HL-60 (cell line): ENCODE measurements around the gene FADS6.

Experiments
- GABPA ChIP-seq: IDR thresholded peaks from 2 replicates; pipeline ENCODE4 v1.6.1; 2012; ENCODE audit warnings: low read depth
- POLR2AphosphoS5 ChIP-seq: IDR thresholded peaks from 2 replicates; pipeline ENCODE4 v1.6.1; 2012; ENCODE audit warnings: low read depth
- TF ChIP-seq, protein P1 (sequence below): IDR thresholded peaks from one replicate; pipeline ENCODE4 v1.5.1; 2011; ENCODE audit warnings: low read length, control low read depth, inconsistent platforms; ENCODE audit not compliant: insufficient read depth

DNA sequence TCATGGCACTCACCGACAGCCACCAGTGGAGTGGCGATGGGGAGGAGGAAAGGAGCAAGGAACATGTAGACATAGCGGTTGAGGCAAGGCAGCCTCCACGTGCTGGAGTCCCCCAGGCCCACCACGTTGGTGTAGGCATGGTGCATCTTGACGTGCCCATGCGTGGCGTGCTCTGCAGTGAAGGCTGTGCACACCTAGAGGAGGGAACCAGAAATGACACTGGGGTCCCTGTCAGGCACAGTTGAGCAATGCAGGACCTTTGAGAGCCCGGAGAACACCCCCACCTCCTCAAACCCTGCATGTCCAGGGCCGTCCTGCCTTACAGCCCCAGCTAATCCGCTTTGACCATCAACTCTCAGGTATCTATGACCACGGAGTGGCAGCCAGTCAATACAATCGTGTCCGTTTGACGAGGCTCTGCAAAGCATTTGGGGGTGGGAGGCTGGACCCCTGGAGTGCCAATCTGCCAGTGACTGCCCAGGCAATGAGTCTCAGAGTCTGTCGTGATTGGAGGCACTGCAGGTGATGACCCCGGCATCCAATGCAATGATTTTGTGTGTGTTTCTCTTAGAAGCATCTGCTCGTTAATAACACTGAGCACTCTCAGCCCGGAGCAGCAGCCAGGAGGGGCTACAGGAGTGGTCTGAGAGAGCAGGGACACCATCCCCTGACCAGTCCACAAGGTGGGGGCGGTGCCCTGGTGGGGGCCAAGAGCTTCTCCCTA is 10.8 kb downstream of the FADS6 start:
- TF ChIP-seq, protein P1, sequence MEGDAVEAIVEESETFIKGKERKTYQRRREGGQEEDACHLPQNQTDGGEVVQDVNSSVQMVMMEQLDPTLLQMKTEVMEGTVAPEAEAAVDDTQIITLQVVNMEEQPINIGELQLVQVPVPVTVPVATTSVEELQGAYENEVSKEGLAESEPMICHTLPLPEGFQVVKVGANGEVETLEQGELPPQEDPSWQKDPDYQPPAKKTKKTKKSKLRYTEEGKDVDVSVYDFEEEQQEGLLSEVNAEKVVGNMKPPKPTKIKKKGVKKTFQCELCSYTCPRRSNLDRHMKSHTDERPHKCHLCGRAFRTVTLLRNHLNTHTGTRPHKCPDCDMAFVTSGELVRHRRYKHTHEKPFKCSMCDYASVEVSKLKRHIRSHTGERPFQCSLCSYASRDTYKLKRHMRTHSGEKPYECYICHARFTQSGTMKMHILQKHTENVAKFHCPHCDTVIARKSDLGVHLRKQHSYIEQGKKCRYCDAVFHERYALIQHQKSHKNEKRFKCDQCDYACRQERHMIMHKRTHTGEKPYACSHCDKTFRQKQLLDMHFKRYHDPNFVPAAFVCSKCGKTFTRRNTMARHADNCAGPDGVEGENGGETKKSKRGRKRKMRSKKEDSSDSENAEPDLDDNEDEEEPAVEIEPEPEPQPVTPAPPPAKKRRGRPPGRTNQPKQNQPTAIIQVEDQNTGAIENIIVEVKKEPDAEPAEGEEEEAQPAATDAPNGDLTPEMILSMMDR: no peak
- TF ChIP-seq POLR2AphosphoS5 (no peak), GABPA (no peak)
